ENCODE results near the gene TCF19. TPM values are rescaled to one million over a fixed set of nuclear protein-coding genes. Genes with fewer than 3 reads are reported as not detected.

The TCF19 gene
- polyA plus RNA-seq, 1 donor from 2014 or later: 3.6 TPM

DNA sequence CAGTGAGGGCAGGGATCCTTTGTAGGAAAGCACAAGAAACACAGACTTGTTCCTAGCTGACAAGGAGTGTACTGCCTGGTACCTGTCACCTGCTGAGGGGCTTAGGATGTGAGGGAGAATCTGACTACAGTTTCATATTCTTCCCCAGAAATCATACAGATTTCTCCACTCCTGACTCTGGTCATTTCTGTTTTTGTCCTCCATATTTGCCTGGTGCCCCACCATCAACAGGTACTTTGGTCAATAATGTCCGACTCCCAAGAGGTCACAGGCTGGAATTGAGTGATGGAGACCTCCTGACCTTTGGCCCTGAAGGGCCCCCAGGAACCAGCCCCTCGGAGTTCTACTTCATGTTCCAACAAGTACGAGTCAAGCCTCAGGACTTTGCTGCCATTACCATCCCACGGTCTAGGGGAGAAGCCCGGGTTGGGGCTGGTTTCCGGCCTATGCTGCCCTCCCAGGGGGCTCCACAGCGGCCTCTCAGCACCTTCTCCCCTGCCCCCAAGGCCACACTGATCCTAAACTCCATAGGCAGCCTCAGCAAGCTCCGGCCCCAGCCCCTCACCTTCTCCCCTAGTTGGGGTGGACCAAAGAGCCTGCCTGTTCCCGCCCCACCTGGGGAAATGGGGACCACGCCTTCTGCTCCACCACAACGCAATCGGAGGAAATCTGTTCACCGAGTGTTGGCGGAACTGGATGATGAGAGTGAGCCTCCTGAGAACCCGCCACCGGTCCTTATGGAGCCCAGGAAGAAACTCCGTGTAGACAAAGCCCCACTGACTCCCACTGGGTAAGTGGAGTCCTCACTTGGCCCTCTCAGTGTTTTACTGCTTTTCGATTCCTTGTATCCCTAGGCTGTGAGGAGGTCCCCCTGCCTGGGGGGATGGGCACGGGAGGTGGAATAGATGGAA, 3.1 kb downstream of the TCF19 start:
- Histone ChIP-seq H3K27me3 (ENCODE audit: insufficient read depth, low read depth, low read length) (peaks cover 6% of the 10 kb centered on the region), H3K27ac (ENCODE audit: low read length) (no peak overlapping the region), H3K4me3 (ENCODE audit: low read length) (no peak overlapping the region), H3F3A (ENCODE audit: insufficient read depth, low read length, poor library complexity, severe bottlenecking) (no peaks in the 10 kb centered on the region), H3K9me2 (ENCODE audit: insufficient read depth, low read length) (no peaks in the 10 kb centered on the region), H3K36me3 (ENCODE audit: insufficient read depth, low read length) (no peaks in the 10 kb centered on the region), H3K4me2 (ENCODE audit: low read length) (no peak overlapping the region), H3K9me3 (ENCODE audit: low read length) (no peaks in the 10 kb centered on the region), H3K9ac (ENCODE audit: low read length) (no peak overlapping the region), H3K79me2 (replicated peaks; ENCODE audit: insufficient read depth, low read length) (no peaks in the 10 kb centered on the region), H2AFZ (ENCODE audit: low read depth, low read length) (no peak overlapping the region), H4K20me1 (ENCODE audit: insufficient read depth) (no peaks in the 10 kb centered on the region)
- TF ChIP-seq EP300 (conservative IDR thresholded peaks at IDR 0.05; ENCODE audit: poor library complexity, severe bottlenecking): no peak
- no peak for TF ChIP-seq RAD21 (conservative IDR thresholded peaks at IDR 0.05)
- no peak for TF ChIP-seq EZH2 (IDR thresholded peaks at IDR 0.05; ENCODE audit: borderline replicate concordance, insufficient read depth, low read length, poor library complexity, severe bottlenecking)
- no peak for TF ChIP-seq SMC3 (conservative IDR thresholded peaks at IDR 0.05; ENCODE audit: poor library complexity)
- TF ChIP-seq, protein P1, sequence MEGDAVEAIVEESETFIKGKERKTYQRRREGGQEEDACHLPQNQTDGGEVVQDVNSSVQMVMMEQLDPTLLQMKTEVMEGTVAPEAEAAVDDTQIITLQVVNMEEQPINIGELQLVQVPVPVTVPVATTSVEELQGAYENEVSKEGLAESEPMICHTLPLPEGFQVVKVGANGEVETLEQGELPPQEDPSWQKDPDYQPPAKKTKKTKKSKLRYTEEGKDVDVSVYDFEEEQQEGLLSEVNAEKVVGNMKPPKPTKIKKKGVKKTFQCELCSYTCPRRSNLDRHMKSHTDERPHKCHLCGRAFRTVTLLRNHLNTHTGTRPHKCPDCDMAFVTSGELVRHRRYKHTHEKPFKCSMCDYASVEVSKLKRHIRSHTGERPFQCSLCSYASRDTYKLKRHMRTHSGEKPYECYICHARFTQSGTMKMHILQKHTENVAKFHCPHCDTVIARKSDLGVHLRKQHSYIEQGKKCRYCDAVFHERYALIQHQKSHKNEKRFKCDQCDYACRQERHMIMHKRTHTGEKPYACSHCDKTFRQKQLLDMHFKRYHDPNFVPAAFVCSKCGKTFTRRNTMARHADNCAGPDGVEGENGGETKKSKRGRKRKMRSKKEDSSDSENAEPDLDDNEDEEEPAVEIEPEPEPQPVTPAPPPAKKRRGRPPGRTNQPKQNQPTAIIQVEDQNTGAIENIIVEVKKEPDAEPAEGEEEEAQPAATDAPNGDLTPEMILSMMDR (IDR thresholded peaks at IDR 0.05; ENCODE audit: poor library complexity, severe bottlenecking): no peak
- no peak for TF ChIP-seq TAF1 (IDR thresholded peaks at IDR 0.05; ENCODE audit: low read depth)
- TF ChIP-seq POLR2AphosphoS5 (IDR thresholded peaks at IDR 0.05): no peak
- TF ChIP-seq MXI1 (conservative IDR thresholded peaks at IDR 0.05; ENCODE audit: poor library complexity, severe bottlenecking): no peak
- TF ChIP-seq REST (IDR thresholded peaks at IDR 0.05; ENCODE audit: borderline replicate concordance): no peak

- no peaks in the 10 kb centered on the region for H3K79me2 ChIP-seq (replicated peaks; ENCODE audit: insufficient read depth, low read length)
- H3F3A ChIP-seq (ENCODE audit: insufficient read depth, low read length, poor library complexity, severe bottlenecking): no peaks in the 10 kb centered on the region
- H3K27me3 ChIP-seq (ENCODE audit: insufficient read depth, low read depth, low read length): peaks cover 6% of the 10 kb centered on the region
- no peak overlapping the region for H3K9ac ChIP-seq (ENCODE audit: low read length)
- TF ChIP-seq, protein P1 (IDR thresholded peaks at IDR 0.05; ENCODE audit: poor library complexity, severe bottlenecking): no peak
- H3K27ac ChIP-seq (ENCODE audit: low read length): no peak overlapping the region
- no peaks in the 10 kb centered on the region for H4K20me1 ChIP-seq (ENCODE audit: insufficient read depth)
- no peaks in the 10 kb centered on the region for H3K9me3 ChIP-seq (ENCODE audit: low read length)
- no peaks in the 10 kb centered on the region for H3K9me2 ChIP-seq (ENCODE audit: insufficient read depth, low read length)
- H3K4me3 ChIP-seq (ENCODE audit: low read length): no peak overlapping the region
- H3K4me2 ChIP-seq (ENCODE audit: low read length): no peak overlapping the region
- no peak overlapping the region for H2AFZ ChIP-seq (ENCODE audit: low read depth, low read length)
- H3K36me3 ChIP-seq (ENCODE audit: insufficient read depth, low read length): no peaks in the 10 kb centered on the region
Observed at GRCh38 chr6:31162463-31163165, 4.2 kb downstream of the TCF19 start.
